ENCODE measurements around the gene FHOD3. TPM values are rescaled to one million over a fixed set of nuclear protein-coding genes. Genes with fewer than 3 reads are reported as not detected.
"Not testable (repeated sequence)": the region's sequence is repeated elsewhere in the genome, so short reads cannot be mapped to it uniquely, and the experiment has no call there.

The FHOD3 gene
- total RNA-seq, 1 experiment from 2014 or later, result 15.1 TPM

DNA sequence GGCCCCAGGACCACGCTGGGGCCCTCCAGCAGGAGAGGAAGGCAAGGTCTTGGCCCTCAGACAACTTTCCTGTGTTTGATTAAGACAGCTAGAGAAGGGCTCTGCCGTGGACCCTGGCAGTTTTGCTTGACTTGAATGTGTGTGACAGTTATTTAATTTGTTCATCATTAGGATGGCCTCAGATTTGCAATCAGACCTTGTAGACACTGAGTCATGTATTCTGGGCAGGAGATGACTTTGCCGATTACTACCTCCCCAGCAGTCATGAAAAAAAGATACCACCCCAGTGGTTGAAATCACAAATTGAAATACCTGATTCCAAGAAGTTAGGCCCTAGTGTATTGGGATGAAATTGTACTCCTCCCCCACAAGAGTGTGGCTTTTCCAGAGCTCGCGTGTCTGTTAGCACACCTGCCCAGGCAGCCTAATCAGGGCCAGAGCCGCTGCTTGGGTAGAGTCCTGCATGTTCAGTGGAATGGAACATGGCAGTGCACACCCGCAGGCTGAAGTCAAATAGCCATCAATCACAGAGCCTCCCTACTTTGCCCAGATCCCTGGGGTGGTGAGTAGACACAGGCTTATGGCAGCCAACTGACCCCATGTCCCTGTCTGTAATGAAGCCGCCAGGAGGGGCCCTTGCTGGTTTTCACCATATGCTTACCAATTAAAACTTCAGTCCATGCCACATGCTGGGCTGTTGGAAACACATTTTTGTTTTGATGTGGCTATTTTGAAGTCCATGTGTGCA is 408.8 kb downstream of the FHOD3 start:
- DNase-seq (ENCODE audit: low read depth), result no peak

DNA sequence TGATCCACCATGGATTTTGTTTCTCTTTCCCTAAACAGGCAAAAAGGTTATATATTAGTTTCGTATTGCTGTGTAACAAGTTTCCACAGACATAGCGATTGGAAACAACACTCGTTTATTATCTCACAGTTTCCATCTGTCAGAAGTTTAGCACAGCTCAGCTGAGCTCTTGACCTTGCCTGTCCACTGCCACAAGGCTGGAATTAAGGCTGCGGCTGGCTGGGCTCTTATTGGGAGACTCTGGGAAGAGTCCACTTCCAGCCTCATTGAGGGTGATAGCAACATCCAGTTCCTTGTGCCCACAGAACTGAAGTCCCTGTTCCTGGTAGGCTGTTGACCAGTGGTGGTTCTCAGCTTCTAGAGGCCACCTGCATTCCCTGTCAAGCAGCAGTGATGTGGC is 410.9 kb downstream of the FHOD3 start:
- DNase-seq (ENCODE audit: low read depth), result no peak

DNA sequence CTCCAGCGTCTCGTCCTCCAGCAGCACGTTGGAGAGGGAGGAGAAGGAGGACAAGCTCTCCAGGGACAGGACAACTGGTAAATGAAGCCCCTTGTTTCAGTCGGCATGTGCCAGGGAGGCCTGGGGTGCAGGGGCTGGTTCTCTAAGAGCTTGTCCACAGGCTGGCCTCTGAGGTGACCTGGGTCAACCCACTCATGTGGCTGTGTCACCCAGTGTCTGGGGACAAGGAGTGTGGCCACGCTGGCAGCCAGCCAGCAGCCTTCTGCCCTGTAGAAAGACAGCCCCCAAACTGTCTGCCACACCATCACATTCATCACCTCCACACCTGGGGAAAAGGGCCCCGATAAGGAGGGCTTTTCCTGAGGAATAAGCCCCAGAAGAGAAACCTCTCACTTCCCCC is 411.8 kb downstream of the FHOD3 start:
- no peak for DNase-seq (ENCODE audit: low read depth)

DNA sequence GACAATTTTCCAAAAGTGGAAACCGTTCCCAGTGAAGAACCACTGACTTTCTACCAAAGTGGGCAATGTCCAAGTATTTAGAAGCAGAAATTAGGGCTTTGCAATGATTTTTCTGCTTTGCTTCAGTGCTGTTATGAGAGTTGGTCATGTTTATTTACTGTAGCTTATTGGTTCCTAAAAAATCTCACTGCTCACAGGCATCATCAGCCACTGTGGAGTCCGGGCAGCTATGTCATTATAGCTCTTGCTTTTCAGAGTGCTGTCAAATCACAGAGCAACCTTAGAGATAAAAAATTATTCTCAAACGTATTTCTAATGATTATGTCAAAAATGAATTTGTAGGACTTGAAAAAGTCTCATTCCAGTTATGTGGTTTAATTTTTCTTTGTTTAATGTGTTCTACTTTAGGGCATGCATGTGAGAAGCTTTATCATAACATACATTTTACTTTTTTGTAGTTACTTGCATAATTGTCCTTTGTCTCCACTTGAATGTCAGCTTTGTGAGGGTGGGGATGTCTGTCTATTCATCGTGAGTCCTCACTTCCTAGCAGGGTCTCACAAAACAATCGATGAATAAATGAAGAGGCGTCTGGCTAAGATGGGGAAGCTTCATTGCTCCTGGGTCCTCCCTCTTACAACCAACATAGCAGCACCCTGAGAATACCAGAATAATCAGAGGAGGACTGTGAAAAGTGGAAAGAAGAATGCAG is 413.7 kb downstream of the FHOD3 start:
- DNase-seq (ENCODE audit: low read depth), result no peak

DNA sequence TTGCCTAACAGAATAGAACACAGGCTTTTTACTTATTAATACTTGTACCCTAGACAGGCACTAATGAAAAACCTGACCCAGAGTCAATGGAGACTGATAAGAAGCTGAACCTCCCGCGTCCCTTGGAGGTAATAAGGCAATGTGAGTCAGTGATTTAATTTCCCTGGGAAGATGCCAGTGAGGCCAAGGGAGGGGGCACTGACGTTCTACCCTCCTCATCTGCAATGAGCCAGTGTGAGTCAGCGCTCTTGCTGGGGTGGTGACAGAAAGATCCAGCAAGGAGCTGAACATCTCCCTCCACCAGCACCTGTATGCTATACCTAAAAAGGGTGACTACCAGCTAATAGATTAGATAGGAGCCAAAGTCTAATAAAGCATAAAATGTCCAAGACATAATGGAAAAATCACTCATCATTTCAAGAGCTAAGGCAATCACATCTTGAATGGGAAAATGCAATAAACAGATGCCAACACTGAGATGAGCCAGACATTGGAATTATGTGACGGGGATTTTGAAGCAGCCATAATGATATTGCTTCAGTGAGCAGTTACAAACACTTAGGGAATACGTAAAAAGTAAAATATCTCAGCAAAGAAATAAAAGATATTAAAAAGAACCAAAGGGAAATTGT is 414.4 kb downstream of the FHOD3 start:
- DNase-seq (ENCODE audit: low read depth), result peak; percentile 89

DNA sequence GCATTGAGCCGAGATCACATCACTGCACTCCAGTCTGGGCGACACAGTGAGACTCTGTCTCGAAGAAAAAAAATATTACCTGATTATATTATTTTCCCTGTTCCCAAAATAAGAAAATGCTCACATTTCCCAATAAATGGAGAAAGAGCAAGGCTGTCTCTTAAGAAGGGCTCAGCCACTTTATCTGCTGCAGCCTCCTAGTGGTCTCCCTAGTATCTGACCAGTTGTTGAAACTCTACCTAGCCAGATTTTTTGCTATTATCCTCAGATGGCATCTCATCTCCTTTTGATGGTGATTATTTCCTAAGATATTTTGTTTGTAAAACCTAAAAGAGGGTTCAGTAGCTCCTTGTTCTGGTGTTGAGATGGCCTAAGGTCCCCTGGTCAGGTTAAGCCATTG is 417.0 kb downstream of the FHOD3 start:
- DNase-seq (ENCODE audit: low read depth), result no peak

DNA sequence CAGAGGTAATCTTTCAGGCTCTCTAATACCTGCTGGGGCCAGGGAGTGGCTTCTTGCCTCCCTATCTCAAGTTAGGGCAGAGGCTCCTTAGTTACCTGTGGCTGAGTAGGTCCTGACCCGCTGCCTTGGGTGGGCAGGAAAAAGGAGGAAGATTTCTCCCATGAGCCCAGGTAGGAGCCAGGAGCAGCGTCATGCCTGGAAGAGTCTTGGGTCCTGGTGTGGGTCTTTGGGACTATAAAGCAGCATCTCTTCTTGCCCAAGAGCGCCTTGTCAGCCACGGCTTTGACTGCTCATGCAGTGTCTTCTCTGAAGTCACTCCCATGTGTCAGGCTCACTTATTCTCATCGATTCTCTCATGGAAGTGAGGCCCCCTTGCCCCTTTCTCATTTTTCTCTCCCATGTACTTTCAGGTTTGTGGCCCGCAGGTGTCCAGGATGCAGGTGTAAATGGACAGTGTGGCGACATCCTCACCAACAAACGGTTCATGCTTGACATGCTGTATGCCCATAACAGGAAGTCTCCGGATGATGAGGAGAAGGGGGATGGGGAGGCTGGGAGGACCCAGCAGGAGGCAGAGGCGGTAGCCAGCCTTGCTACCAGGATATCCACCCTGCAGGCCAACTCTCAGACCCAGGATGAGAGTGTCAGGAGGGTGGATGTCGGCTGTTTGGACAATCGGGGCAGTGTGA is 420.1 kb downstream of the FHOD3 start:
- no peak for DNase-seq (ENCODE audit: low read depth)

DNA sequence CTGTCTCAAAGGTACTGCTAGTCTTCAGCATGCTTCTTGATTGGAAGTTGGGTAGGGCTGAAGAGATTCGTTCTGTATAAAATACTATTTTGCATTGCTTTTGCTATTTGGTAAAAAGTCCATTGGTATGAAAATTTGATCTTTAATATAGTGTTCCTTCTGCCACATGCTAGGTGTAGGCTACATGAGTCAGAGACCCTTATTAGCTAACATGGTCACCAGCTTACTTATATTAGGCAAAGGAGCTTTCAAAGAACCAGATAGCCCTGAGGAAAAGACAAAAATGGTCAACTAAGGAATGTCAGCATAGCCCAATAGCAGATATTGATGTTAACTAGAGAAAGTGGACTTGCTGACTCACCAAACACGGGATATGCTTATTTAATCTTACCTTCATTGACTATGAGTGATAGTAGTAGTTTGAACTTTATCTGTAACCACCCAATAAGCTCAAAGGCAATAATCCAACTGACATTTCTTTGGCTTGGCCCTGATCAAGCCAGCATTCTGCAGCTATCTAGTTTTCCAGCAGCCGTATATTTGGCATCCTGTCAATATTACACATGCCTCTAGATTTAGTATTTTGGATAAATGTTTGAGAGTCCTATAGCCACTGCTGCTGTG is 421.3 kb downstream of the FHOD3 start:
- DNase-seq (ENCODE audit: low read depth), result no peak

DNA sequence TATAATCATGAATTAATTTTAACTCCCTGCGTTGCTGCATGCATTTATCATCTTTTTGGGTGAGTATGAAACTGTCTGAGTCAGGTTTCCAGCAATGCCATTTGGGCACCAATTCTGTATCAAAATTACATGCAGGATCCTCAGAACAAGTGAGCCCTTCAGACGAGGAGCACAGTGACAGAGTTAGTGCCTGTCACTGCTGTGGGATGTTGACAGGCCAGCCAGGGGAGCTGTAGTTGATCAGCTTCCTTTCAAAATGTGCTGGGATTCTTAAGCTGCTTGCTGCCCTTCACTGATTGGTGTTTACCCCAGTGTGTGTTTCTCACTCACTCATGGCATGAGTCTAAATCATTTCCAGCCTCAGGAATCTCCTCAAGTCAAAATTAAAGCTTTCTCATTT is 422.1 kb downstream of the FHOD3 start:
- no peak for DNase-seq (ENCODE audit: low read depth)

DNA sequence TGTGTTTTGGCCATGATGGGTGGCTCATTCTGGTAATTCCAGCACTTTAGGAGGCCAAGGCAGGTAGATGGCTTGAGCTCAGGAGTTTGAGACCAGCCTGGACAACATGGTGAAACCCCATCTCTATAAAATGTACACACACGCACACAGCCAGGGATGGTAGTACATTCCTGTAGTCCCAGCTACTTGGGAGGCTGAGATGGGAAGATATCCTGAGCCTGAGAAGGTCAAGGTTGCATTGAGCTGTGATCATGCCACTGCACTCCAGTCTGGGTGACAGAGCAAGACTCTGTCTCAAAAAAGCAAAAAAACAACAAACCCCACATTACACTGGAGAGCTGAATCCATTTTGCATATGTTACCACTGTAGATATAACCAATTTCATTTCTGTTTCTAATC is 423.8 kb downstream of the FHOD3 start:
- DNase-seq (ENCODE audit: low read depth), result not testable (repeated sequence)

DNA sequence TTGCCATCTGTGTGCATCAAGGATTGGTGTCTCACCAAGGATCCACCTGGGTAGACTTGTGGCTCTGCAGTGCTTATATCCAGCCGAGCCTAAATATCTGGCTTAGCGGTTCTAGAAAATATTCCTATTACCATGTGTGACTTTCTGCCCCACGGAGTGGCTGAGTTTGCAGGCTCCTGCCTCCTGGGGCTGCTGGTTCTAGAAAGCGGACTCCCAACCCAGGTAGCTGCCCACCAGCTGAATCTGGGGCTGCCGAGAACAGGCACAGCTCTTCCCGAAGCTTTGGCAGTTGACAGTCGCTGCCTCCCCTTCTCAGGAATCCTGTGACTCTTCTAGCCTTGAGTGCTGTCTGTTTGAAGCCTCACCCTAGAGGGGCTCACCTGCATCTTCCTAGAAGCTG is 426.7 kb downstream of the FHOD3 start:
- DNase-seq (ENCODE audit: low read depth), result no peak

DNA sequence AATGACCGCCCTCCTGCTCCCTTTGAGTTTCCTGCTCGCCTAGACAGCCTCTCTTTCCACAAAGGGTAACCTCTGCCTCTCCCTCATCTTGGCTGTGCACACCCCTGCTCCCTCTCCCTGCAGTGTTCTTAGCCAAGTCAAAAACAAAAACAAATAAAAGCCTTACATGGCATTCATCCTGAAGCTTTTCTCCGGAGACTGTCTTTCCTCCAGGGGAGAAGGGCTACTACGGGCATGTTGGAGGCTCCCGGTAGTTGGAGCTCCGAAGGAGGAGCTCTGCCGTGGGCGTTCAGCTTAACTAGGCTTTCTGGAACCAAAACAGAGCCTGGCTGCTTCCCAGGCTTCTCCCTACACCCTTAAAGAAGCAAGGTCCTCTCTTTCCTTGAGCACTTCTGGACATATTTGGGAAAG is 427.1 kb downstream of the FHOD3 start:
- DNase-seq (ENCODE audit: low read depth), result no peak

DNA sequence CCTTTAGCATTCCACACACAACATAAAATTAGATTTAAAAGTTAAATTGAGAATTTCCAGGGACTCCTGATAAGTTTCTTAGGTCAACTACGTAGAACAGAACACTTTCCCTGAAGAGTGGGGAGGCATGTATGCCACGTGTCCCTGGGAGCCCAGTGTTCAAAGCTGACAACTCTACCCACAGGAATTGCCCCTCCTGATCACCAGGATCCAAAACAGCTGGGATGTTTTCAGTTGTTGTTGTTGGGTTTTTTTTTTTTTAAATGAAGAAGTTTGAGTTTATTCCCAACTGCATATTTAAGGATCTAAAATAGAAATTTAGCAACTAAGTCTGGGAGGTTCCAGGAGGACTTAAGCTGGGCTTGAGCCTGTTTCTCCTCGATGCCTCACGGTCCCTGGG is 430.8 kb downstream of the FHOD3 start:
- no peak for DNase-seq (ENCODE audit: low read depth)

DNA sequence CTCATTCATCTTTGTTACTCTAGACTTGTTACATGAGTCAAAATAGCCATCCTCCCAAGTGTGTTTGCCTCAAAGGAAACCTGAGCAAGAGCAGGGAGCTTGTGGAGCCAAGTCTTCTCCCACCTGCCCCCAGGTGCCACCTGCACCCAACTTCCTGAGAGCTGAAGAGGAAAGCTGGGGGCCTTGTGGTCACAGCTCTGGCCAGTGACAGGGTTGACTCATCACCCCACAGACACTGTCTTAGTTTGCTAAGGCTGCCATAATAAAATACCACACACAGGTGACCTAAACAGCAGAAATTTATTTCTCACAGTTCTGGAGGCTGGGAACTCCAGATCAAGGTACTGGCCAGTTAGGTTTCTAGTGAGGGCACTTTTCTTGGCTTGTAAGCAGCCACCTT is 431.7 kb downstream of the FHOD3 start:
- DNase-seq (ENCODE audit: low read depth), result no peak

DNA sequence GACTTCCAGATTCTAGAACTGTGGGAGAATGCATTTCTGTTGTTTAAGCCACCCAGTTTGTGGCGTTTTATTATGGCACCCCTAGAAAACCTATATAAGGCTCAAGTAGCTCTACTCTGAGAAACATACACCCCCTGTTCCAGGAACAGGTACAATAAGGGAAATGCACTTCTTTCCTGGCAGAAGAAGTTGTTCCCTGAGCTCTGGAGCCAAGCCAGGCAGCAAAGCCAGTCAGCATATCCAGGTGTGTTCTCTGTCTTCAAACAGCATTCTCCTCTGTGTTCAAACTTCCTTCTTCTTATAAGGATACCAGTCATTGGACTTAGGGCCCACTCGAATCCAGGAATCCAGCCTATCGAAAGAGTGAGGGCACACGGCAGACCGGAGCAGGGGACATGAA is 434.8 kb downstream of the FHOD3 start:
- no peak for DNase-seq (ENCODE audit: low read depth)

DNA sequence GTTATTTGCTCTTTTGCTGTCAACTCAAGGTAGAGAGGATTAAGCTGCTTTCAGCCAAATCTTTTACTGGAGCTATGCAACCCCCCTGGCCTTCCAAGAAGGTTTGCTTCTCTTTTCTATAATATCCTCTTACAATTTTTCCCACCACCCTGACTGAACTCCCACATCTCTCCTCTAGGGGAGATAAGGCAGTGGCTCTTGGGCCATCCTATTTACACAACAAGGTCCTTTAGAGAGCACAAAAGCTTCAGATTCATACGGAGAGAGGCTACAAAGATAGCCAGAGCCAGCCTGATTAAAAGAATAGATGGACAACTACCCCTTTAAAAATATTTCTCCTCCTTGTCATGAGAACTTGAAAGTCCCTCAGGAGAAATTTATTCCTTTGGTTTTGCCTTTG is 435.6 kb downstream of the FHOD3 start:
- no peak for DNase-seq (ENCODE audit: low read depth)

DNA sequence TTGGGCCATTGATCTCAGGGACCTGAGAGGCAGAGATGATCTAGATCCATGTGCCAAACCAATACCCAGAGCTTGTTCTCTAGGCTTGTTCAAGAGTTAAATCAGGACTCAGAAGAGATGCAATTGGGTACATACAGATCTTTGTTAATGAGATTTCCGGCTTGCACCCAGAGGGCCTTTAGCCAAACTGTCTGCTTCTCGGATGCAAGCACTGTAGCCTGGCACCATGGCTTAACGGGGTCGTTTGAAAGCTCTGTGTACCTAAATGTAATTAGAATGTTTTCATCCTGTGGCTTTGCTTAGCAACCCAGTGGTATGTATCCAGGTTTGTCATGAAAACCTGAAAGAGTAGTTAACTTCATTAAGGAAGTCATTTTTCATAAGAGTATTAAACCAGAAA is 437.1 kb downstream of the FHOD3 start:
- no peak for DNase-seq (ENCODE audit: low read depth)

DNA sequence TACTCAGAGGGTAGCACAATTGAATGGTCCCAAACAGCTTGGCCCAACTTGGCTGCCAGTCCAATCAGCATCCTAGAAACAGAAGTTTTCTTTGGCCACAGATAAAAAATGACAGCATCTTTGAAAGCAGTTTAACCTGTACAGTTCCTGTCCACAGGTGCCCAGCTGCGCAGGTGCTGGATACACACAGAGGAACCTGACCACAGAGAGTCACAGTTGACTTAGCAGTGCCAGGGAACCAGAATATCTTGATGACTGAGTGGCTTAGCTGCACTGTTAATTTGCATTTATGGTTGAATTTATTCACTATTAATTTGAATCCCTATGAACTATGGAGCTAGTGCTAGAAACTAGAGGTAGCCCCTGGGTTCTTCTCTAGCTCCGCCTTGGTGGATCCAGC is 437.6 kb downstream of the FHOD3 start:
- no peak for DNase-seq (ENCODE audit: low read depth)

DNA sequence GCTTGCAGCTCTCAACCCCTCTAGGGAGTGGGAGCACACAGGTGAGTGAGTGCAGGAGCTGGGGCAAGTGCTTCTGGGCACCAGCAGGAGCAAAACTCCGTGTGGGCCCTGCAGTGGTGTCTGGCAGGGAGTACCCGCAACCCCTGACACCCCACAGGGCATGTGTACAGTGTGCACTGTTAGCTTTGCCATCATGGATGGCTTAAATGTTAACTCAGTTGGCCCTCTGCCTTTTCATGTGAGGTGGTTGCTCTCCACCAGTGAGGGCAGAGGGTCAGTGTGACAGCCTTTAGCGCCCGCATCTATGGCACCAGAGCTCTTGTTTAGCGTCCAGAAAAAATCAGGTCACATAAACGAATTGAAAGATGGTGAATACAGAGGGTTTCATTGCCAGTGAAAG is 438.6 kb downstream of the FHOD3 start:
- DNase-seq (ENCODE audit: low read depth), result no peak

DNA sequence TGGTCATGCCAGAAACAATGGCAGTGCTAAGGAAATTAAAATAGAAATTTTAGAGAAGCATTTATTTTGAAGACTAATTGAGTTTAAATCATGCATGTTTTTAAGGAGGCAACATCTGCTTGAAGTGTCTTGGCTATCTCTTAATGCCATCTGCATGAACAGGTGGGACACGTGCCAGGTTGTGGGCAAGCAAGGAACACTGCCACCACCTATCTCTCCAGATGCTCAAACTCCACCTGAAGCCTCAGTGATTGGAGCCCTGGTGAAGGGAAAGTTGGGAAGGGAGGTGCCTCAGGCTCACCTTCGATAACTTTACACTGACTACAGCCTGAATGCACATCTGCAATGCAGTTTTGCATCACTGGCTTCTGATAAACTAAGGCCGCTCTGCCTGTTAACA is 439.8 kb downstream of the FHOD3 start:
- no peak for DNase-seq (ENCODE audit: low read depth)

DNA sequence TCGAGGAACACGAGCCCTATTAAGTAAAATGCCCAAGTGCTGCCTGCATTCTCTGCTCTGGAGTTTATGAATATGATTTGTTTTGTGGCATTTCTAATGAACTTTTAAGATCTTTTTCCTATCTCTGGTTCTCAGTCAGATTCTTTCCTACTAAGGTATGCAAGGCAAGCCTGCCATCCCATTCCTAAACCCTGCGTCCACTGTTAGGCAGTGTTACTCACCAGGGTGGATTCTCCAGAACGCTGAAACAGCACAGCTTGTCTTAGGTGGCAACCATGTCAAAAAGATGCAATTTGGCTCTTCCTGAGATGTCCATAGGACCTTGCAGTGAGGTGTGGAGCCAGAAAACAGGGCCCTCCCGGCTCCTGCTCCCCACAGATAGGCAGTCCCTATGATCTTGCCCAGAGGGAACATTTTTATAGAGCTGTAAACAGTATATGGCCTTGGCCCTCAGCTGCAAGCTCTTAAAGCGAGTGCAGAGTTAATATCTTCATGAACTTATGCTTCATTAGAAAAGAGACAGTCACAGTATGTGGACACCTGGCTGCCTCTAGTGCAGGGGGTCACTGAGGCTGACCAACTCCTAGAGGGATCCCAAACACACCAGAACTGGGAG is 446.9 kb downstream of the FHOD3 start:
- no peak for DNase-seq (ENCODE audit: low read depth)

Measured in RPMI7951 (cell line).